Ovary (tissue), 3 donors: Measurements from ENCODE around the gene BORCS5.

Source experiments
- EP300 ChIP-seq: sonication (generic); formaldehyde crosslinking; IDR thresholded peaks from one replicate; pipeline ENCODE4 v1.6.1; 2017; ENCODE audit warnings: antibody characterized with exemption
- POLR2A ChIP-seq: fragments of 450-650 bp; IDR thresholded peaks from one replicate; pipeline ENCODE4 v1.6.1; 2017; ENCODE audit warnings: antibody characterized with exemption, mild to moderate bottlenecking, moderate library complexity
- TF ChIP-seq, protein P1 (sequence below), 3 donors: fragments of 450-650 bp in 2 of 3; fragments of 200-600 bp in 1 of 3; IDR thresholded peaks; one replicate each; pipeline versions ENCODE4 v1.5.1 to v1.8.0; 2016 to 2022; ENCODE audit warnings: antibody characterized with exemption in 3 of 3, mild to moderate bottlenecking in 1 of 3
- donor health status: DM: no; HTN: no; CAD: no.

GRCh38 chr12:12331244-12331771 is 25.6 kb upstream of the BORCS5 start:
- TF ChIP-seq, protein P1, sequence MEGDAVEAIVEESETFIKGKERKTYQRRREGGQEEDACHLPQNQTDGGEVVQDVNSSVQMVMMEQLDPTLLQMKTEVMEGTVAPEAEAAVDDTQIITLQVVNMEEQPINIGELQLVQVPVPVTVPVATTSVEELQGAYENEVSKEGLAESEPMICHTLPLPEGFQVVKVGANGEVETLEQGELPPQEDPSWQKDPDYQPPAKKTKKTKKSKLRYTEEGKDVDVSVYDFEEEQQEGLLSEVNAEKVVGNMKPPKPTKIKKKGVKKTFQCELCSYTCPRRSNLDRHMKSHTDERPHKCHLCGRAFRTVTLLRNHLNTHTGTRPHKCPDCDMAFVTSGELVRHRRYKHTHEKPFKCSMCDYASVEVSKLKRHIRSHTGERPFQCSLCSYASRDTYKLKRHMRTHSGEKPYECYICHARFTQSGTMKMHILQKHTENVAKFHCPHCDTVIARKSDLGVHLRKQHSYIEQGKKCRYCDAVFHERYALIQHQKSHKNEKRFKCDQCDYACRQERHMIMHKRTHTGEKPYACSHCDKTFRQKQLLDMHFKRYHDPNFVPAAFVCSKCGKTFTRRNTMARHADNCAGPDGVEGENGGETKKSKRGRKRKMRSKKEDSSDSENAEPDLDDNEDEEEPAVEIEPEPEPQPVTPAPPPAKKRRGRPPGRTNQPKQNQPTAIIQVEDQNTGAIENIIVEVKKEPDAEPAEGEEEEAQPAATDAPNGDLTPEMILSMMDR (IDR thresholded peaks at IDR 0.05) = no peak
- no peak for TF ChIP-seq EP300
- no peak for TF ChIP-seq POLR2A
